Globus pallidus (tissue), 1 donor: Measurements from ENCODE around the gene SMTN.

Experiments used
- DNase-seq: peaks from one replicate; pipeline ENCODE4 v3.0.0-alpha.2; 2015; ENCODE audit warnings: low spot score

SMTN gene

DNA sequence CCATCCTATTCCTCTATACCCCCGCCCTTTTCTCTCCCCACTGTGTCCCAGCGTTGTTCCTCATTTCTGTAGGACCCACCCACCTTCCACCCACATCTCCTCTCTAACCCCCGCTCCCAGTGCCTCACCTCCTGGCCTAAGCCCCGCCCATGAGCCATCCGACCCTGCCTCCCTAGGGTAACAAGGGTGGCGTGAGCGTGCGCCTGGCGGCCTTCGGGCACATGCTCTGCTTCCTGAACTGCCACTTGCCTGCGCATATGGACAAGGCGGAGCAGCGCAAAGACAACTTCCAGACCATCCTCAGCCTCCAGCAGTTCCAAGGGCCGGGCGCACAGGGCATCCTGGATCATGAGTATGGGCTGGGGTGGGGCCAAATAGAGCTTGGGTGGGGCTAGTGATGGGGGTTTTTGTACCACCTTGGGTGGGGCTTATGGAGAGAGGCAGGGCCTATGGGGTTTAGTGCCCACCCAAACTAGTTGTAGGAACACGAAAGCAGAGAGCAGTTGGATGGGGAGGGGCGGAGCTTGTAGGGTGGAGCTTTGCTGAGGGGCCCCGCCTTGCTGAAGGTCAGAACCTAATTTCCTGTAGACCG, 46.2 kb downstream of the SMTN start:
- DNase-seq, result no peak

- no peak for DNase-seq
Measured at GRCh38 chr22:31128156-31128555, 47.0 kb downstream of the SMTN start.

GRCh38 chr22:31130873-31131272, 49.8 kb downstream of the SMTN start:
- DNase-seq, result no peak

- DNase-seq, result no peak
Measured at GRCh38 chr22:31133911-31134310, 52.8 kb downstream of the SMTN start.

DNA sequence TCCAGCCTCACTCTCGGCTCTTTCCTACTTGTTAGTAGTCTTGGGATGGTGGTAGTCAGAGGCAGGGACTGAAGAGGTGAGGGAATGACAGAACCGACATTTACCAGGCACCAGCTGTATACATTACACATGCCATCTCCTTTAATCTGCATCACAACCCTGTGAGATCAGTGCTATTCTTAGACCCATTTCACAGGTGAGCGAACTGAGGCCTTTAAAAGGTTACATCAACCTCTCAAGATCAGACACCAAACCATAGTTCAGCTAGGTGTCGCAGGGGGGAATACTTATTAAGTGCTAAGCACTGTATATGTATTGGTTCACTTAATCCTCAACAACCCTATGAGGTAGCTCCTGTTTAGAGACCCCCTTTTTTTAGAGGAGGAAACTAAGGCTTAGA, 53.6 kb downstream of the SMTN start:
- no peak for DNase-seq

- DNase-seq, result no peak
Measured at GRCh38 chr22:31135706-31136105, 54.6 kb downstream of the SMTN start.

DNA sequence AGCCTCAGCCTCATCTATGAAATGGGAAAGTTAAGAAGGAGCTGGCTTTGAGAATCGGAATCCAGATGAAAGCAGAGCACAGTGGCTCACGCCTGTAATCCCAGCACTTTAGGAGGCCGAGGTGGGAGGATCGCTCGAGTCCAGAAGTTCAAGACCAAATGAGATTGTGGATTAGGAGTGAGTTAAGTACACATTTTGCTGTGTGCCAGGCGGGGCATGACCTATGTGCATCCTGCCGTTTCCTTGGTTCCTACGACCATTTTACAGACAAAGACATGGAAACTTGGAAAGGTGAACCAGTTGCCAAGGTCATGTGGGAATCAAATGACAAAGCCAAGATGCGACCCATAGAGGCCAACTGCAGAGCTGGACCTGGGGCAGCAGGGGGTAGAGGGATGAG, 55.0 kb downstream of the SMTN start:
- DNase-seq, result no peak

GRCh38 chr22:31136711-31137110, 55.6 kb downstream of the SMTN start:
- no peak for DNase-seq

- no peak for DNase-seq
Measured at GRCh38 chr22:31137721-31138120, 56.6 kb downstream of the SMTN start.

DNA sequence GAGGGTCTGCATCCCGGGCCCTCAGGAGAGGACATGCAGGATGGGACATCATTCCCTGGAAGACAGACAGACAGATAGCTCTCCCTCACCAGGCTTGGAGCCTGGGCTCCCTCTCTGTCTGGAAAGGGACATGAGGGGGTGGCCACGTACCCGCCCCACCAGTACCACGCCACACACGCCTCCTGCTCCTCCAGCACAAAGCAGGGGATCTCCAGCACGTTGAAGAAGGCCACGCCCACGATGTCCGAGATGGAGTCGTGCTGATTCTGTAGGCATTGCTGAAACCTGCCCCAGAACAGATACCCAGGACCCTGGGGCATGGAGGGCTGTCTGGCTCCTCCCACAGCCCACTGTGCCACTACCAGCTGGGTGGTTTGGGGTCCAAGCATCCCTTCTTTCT, 57.0 kb downstream of the SMTN start:
- no peak for DNase-seq

GRCh38 chr22:31139066-31139465, 57.9 kb downstream of the SMTN start:
- DNase-seq, result no peak

DNA sequence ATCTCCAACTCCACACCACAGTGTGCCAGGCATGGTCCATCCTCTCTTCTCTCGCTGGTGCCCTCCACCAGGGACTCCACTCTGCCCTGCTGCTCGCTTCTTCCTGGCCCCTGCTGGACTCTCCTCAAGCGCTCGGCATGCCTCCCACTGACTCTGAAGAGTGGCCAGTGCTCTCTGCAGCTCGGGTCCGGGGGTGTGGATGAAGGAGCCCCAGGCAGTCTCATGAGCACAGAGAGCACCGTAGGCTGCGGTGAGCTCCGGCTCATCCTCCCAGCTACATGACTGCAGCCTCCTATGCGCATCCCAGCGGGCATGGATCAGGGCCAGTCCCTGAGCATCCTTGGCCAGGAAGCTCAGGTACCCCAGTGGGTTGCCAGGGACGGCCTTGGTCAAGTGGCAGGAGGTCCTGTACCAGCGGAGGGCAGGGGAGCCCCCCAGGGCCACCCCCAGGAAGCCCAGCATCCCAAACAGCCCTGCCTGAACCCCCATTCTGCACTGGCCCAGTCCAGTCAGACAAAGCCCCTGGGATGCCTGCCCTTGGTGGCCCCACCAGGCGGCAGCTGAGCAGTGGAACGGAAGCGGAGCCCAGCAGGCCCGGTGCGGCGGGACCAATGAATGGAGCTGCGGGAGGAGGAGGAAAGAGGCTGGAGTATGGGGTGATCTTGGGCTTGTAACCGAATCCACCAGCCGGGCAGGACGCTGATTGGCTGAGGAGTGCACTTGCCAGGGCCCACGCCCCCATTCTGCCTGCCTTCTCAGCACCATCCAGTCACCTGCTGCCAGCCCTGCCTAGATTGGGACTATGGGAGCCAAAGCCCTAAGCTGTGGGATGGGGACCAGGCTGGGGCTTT, 59.0 kb downstream of the SMTN start, which contains the start of gene PLA2G3:
PLA2G3 (minus strand) TSS at position 643 of the 851 bp plus-strand sequence; CDS start at position 489, 154 bp downstream.
- DNase-seq, result no peak

DNA sequence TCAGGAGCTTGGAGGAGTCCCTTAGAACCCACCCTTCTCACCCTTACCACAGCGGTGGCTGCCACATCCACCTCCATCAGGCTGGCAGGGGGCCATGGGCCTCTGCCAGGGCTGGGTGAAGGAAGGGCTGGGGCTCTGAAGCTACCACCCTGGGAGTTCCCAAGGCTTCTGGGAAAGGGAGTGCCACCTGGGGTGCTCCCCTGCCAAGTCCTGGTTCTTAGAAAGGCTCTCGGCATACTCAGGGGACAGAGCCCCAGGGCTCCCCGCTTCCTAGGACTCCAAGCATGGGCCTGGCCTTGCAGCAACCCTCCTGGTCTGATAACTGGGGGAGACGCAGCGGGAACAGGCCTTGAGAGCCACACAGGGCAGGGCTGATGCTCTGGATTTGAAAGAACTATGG, 59.6 kb downstream of the SMTN start:
- DNase-seq, result no peak

DNA sequence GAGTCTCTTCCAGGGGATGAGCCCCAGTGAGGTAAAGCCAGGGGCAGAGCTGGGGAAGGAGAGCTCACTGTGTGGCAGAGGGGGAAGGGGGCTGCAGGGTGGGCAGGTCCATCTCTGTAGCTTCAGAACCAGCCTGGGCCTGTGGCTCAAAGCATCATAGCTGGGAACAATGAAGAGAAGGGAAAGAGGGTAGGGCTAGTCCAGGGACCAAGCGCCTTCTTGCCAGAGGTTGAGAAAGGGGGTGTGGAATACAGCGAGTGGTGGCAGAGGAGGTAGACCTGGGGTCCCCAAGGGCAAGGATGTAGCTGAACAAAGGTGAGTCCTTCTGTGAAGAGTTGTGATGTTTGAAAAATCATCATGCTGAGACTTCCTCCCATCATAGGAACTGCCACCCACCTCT, 60.4 kb downstream of the SMTN start:
- no peak for DNase-seq

DNA sequence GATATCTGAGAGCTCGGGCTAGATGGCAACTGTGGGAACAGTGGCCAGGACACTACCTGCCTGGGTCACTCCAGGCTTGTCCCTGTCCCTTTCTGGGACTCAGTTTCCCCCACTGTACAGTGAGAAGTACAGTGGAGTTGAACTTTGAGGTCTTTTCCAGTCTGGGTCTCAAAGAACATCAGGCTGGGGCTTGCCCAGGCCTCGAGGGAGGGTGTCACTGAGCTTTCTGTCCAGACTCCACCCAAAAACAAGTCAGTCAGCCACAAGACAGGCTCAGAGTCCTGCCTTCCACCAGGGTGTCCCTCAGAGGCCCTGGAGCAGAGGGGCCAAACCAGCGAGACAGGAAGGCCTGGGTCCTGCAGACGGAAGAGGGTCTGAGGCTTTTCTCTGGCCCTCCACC, 61.2 kb downstream of the SMTN start:
- no peak for DNase-seq

- DNase-seq, result no peak
Measured at GRCh38 chr22:31143038-31143437, 61.9 kb downstream of the SMTN start.

DNA sequence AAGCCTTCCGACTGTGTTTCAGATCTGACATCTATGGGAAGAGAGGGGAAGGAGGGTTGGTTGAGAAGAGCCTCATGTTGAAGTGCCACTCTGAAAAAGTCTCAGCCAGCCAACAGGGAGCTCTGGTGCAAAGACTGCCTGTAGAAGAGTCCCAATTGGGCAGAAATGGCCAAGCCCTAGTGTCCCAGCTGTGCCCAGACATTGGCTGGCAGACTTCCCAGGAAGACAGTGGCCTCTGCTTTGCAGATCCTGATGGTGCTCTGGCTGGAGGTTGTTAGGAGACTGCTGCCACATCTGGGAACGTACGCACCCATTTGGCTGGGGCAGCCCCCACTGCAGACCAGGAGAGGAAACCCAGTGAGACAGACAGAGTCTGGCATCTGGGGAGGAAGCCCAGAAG, 62.4 kb downstream of the SMTN start:
- peak; percentile 36 for DNase-seq

DNA sequence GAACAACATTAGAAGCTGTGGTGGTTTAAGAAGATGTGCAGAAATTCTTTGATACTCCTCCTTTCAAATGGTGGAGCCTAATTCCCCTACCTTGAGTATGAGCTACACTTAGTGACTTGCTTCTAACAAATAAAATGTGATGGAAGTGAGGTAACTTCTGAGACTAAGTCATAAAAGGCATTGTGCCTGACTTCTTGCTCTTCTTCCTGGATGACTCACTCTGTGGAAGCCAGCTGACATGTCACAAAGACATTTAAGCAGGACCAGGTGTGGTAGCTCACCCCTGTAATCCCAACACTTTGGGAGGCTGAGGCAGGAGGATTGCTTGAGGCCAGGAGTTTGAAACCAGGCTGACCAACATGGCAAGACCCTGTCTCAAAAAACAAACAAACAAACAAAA, 63.1 kb downstream of the SMTN start:
- DNase-seq, result no peak

- DNase-seq, result no peak
Measured at GRCh38 chr22:31148488-31148887, 67.4 kb downstream of the SMTN start.

GRCh38 chr22:31148953-31149627, 68.0 kb downstream of the SMTN start:
- peak; percentile 64 for DNase-seq

DNA sequence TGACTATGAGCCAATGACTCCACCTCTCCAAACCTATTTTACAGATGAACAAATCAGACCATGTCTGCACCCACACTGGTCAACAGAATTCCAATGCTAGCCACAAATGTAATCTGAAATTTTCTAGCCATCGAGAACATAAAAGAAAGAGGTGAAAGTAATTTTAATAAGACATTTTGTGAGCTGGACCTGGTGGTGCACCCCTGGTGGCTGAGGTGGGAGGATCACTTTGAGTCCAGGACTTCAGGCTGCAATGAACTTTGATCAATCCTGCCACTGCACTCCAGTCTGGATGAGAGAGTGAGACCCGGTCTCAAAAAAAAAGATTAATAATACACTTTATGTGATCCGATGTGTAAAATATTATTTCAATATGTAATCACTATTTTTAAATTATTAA, 69.5 kb downstream of the SMTN start:
- DNase-seq, result no peak

DNA sequence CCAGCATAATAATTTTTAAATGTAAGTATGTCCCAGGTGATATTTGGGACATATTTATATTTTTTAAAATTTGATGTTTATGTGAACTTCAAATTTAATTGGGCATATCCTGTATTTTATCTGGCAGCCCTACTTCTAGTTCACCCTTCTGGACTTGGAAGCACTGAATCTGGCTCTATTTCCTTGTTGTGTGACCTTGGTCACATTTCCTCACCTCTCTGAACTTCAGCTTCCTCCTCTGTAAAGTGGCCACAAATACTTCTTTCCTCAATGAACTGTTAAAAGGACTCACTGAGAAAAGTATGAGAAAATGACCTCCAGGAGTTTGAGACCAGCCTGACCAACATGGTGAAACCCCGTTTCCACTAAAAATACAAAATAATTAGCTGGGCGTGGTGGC, 70.8 kb downstream of the SMTN start:
- DNase-seq, result no peak

GRCh38 chr22:31153357-31153756, 72.2 kb downstream of the SMTN start:
- no peak for DNase-seq
